CD4-positive, alpha-beta T cell treated with Interleukin-2 at 100 ng/mL for 4 hours (primary cell): ENCODE results near the gene BCAS3.

Experiments
- DNase-seq: peaks from one replicate; pipeline ENCODE4 v3.0.0-alpha.2; 2020; ENCODE audit warnings: low spot score

BCAS3 gene

DNA sequence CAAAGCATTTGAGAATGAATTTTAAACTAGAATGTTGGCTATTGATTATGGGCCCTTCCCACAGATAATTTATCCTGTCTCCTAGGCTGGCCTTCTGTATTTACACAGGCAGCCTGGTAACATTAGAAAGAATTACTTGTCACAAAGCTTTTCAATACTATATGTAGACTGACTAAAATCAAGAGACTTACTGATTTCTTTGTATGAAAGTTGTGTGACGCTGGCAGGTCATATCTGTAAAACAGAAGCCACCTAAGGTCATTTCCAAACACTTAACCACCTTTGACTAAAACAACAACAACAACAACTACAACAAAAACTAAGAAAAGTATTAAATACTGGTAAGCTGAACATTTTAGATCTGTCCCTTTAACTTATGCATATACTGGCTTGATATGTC, 393.0 kb downstream of the BCAS3 start:
- no peak for DNase-seq

DNA sequence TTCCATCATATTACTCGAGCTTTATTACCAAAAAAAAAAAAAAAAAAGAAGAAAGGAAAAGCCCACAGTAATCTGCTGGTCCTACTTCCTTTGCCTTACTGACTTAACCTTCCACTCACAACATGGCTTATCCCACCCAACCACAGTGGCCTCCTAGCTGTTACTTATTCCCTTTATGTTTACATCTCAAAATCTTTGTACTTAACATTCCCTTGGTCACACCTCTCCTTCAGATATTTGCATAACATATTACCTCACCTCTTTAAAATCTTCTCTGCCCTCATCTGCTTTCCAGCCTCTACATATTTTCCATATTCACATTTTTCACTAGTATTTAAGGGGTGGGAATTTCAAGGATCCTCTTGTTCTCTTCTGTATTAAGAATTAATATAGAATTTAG, 395.0 kb downstream of the BCAS3 start:
- no peak for DNase-seq

GRCh38 chr17:61073131-61073530, 395.5 kb downstream of the BCAS3 start:
- no peak for DNase-seq

DNA sequence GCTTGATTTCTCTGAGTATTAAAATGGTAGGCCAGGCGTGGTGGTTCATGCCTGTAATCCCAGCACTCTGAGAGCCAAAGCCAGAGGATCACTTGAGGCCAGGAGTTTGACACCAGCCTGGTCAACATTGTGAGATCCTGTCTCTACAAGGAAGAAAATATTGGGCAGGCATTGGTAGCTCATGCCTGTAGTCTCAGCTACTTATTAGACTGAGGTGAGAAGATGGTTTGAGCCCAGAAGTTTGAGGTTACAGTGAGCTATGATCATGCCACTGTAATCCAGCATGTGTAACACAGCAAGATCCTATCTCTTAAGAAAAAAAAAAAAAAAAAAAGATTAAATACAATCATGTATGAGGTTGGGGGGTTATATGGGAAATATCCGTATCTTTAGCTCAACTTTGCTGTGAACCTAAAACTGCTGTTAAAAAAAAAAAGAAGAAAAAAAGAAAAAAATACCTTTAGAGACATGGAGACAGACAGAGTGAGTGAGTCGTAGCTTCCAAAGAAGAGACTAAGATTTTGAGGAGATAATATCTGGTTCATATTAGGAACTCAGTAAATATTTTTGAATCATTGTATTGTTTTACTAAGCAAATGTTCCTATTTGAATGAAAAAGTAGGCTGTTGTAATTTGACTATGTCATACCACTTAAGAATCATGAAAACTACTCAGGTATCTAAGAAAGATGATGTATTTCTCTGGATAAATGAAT, 396.3 kb downstream of the BCAS3 start:
- no peak for DNase-seq

- no peak for DNase-seq
These were observed 398.3 kb downstream of the BCAS3 start for GRCh38 chr17:61075988-61076387.

- no peak for DNase-seq
These were observed 399.0 kb downstream of the BCAS3 start for GRCh38 chr17:61076621-61077031.

DNA sequence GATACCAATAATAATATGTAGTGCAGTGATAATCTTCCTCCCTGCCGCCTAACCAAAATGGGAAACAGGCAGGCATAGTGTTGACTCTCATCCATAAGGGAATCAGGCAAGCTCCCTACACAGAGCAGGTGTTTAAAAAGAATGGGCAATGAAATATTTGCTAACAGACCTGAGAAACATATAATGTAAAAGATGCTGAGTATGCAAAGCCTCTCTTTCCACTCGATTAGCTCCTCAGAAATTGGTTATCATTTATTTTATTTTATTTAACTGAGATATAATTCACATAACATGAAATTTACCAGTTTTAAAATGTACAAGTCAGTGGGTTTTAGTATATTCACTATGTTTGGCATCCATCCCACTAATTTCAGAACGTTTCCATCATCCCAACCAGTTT, 404.3 kb downstream of the BCAS3 start:
- no peak for DNase-seq

DNA sequence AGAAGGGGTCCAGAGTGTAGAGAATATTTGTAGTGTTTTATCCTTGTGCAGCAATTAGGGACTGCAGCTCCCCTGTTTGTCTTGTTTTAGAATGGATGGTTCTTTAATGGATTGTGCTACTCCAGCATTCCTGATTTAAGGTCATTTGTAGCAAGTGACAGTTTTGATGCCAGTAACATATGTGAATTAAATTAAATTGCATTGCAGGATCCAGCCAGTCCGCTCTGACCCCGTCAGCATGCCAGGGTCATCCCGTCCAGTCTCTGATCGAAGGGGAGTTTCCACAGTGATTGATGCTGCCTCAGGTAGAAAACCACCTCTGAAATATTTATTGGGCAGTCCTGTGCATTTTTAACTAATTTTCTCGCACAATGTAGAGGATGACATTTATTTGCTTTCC, 406.6 kb downstream of the BCAS3 start:
- no peak for DNase-seq

GRCh38 chr17:61087024-61087423, 409.4 kb downstream of the BCAS3 start:
- no peak for DNase-seq

DNA sequence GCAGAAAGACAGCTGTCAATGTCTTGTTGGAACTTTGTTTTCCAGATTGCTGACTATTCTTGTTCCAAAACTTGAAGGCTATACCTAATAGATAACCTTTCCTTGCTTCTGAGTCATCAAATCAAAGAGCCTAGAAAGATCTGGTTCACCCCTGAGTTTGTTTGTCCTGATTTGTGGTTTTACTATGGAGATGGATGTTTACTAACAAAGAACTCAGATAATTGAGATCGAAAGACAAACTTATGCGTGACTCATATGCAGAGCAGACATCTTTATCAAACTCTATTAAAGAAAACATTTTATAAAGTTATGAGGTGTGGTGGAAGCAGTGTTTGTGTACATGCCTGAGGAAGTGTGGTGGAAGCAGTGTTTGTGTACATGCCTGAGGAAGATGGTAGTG, 410.9 kb downstream of the BCAS3 start:
- DNase-seq = no peak

GRCh38 chr17:61091096-61091495, 413.4 kb downstream of the BCAS3 start:
- DNase-seq = no peak

DNA sequence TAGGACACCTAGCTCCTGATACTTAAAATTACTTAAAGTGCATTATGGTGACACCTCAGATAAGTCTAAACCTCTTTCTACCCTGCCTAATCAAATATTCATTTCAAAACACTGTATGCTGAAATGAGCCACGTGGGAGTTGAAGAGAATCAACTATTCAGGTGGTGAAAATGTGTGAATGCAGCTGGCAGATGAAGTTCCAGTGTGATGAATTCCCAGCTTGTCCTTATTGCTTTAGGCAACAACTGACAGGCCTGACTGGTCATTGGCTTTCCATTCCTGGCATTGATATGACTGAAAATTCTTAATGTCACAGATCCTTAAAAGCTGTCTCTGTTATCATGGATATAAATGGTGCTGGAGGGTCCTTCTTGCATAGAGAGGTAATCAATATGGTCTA, 420.1 kb downstream of the BCAS3 start:
- DNase-seq = no peak

DNA sequence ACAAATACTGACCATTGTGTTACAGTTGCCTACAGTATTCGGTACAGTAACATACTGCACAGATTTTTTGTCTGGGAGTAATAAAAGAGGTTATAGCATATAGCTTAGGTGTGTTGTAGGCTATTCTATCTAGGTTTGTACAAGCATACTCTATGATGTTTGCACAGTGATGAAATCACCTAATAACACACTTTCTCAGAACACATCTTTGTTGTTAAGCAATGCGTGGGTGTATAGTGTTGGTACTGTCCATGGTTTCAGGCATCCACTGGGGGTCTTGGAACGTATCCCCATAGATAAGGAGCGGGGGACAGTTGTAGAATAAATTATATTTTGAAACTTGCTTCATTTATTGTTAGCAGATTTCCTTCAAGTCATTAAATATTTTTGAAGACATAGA, 428.7 kb downstream of the BCAS3 start:
- no peak for DNase-seq

GRCh38 chr17:61116577-61116976, 438.9 kb downstream of the BCAS3 start:
- DNase-seq = no peak

- DNase-seq = no peak
These were observed 440.3 kb downstream of the BCAS3 start for GRCh38 chr17:61117983-61118382.

GRCh38 chr17:61118871-61119270, 441.2 kb downstream of the BCAS3 start:
- no peak for DNase-seq

GRCh38 chr17:61122326-61122913, 444.8 kb downstream of the BCAS3 start:
- no peak for DNase-seq

DNA sequence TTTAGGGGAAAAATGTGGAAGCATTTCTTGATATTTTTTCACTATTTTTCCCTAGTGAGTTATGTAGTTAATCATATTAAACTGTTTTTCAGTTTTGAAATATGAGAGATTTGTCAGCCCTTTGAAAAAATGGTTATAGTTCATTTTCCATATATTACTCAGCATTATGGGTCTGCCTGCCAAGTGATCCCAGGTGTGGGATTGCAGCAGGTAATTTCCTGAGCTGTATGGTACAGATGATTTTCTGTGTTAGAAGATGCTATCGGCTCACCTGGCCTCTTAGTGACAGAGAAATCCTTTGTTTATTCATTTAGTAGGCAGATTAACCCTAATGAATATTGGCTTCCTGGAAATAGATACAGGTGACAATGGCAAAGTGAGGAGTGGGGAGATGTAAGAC, 446.9 kb downstream of the BCAS3 start:
- no peak for DNase-seq

GRCh38 chr17:61126473-61127249, 449.0 kb downstream of the BCAS3 start:
- no peak for DNase-seq

DNA sequence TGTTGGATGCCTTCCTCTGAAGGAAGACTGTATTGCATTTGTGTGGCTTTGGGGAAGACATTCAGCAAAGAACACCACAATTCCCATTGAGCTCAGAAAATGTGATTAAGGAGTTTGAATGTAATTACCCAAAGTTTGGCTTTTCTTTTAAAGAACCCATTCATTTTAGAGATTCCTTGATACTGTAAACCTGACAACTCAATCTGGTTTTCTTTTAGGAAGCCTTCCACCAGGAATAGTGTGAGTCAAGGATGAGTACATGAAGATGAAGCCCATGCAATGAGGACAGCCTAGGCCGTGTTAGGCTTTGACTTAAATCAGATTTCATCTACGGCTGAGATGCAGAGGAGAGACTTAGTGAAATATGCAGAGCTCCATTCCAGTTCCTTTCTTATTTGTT, 450.3 kb downstream of the BCAS3 start:
- DNase-seq = no peak

DNA sequence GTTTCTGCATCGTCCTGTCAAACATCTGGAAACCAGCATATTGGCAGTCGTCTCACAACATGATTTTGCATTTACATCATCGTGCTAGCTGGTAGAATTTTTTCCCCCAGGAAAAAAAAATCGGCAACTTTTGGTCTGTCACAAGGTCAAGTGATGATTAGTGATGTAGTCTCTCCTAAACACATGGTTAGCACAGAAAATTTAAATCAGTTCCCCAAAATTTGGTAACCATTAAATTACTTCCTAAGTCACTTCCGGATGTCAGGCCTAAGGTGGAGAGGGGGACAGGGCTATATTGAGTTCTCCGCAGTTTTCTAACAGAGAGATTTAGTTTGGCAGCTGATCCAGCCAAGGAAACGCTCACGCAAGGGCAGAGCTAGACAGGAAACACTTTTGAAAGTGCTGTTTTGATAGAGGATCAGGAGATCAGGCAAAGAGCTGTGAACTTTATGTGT, 451.0 kb downstream of the BCAS3 start:
- no peak for DNase-seq

- no peak for DNase-seq
These were observed 451.9 kb downstream of the BCAS3 start for GRCh38 chr17:61129267-61130254.
